ENCODE results near the gene ACP3.

- TF ChIP-seq, protein P1, sequence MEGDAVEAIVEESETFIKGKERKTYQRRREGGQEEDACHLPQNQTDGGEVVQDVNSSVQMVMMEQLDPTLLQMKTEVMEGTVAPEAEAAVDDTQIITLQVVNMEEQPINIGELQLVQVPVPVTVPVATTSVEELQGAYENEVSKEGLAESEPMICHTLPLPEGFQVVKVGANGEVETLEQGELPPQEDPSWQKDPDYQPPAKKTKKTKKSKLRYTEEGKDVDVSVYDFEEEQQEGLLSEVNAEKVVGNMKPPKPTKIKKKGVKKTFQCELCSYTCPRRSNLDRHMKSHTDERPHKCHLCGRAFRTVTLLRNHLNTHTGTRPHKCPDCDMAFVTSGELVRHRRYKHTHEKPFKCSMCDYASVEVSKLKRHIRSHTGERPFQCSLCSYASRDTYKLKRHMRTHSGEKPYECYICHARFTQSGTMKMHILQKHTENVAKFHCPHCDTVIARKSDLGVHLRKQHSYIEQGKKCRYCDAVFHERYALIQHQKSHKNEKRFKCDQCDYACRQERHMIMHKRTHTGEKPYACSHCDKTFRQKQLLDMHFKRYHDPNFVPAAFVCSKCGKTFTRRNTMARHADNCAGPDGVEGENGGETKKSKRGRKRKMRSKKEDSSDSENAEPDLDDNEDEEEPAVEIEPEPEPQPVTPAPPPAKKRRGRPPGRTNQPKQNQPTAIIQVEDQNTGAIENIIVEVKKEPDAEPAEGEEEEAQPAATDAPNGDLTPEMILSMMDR (IDR thresholded peaks at IDR 0.05; ENCODE audit: insufficient read depth, low read length, poor library complexity, severe bottlenecking) = no peak
- TF ChIP-seq EZH2phosphoT487 (conservative IDR thresholded peaks at IDR 0.05; ENCODE audit: low read length) = no peak
These were observed 89.4 kb downstream of the ACP3 start for GRCh38 chr3:132406587-132406986.

Measured in SU-DHL-6 (cell line).